Aorta (tissue), 5 donors: ENCODE measurements around the gene DNASE1L3. TPM values are rescaled to one million over a fixed set of nuclear protein-coding genes. Genes with fewer than 3 reads are reported as not detected.

Experiments used
- ATAC-seq: fragments of 200-7000 bp; cut with Tn5 transposase; one replicate; pipeline ENCODE4 v1.9.1; 2022; ENCODE audit warnings: moderate library complexity; ENCODE audit not compliant: low FRiP score
- DNase-seq, 2 donors: peaks; one replicate each; pipeline ENCODE4 v3.0.0-alpha.2; 2020
- H3K27ac ChIP-seq, 2 donors: one replicate each; pipeline ENCODE4 v1.5.1; 2013; ENCODE audit warnings: low read length in 2 of 2, mild to moderate bottlenecking in 2 of 2, moderate library complexity in 2 of 2, control low read depth in 1 of 2, inconsistent platforms in 1 of 2, low read depth in 1 of 2
- H3K27me3 ChIP-seq, 2 donors: one replicate each; pipeline ENCODE4 v1.6.1; 2013; ENCODE audit warnings: control low read depth in 1 of 2, low read length in 1 of 2, mild to moderate bottlenecking in 1 of 2, moderate library complexity in 1 of 2; ENCODE audit not compliant: insufficient read depth in 2 of 2, control insufficient read depth in 1 of 2
- H3K36me3 ChIP-seq, 2 donors: one replicate each; pipeline ENCODE4 v1.6.1; 2013; ENCODE audit warnings: control low read depth in 1 of 2, low read length in 1 of 2, mild to moderate bottlenecking in 1 of 2; ENCODE audit not compliant: insufficient read depth in 2 of 2, control insufficient read depth in 1 of 2
- H3K4me1 ChIP-seq, 2 donors: one replicate each; pipeline ENCODE4 v1.6.1; 2013; ENCODE audit warnings: low read length in 2 of 2, control low read depth in 1 of 2, mild to moderate bottlenecking in 1 of 2, moderate library complexity in 1 of 2; ENCODE audit not compliant: insufficient read depth in 2 of 2, control insufficient read depth in 1 of 2
- H3K4me3 ChIP-seq, 2 donors: one replicate each; pipeline ENCODE4 v1.5.1; 2013; ENCODE audit warnings: low read length in 2 of 2, control low read depth in 1 of 2, mild to moderate bottlenecking in 1 of 2
- H3K9me3 ChIP-seq: one replicate; pipeline ENCODE4 v1.6.1; 2013; ENCODE audit warnings: mild to moderate bottlenecking, low read length; ENCODE audit not compliant: control insufficient read depth
- WGBS, 2 donors: extraction: QIAGEN DNeasy Blood & Tissue Kit; methylation state at CpG; one replicate each; pipeline ENCODE4 v1.1.7; 2013; 5-methylcytosine and 5-hydroxymethylcytosine counted together
- intact Hi-C, 2 donors: fragments of 100-400 bp; cut with DNase I; formaldehyde crosslinking; loops; one replicate each; pipeline versions ENCODE4 v1.14.2 to v1.15.0; 2022
- polyA plus RNA-seq, 2 donors: library from polyadenylated mRNA; stranded (reverse); fragments of 200-250 nt; gene quantifications; one replicate each; pipeline ENCODE4 v1.2.3, GENCODE V29; 2013
- total RNA-seq, 2 donors: library from RNA; stranded (reverse); fragmentation: NEBNext Ultra II Directional; extraction: Animal tissue kit (Norgen Biotek cat#: 25700); gene quantifications; one replicate each; pipeline ENCODE4 v1.2.1, GENCODE V29; 2021
- donor health status: healthy with polysubstance abuse.
- donor health status: Bipolar disorder and iron deficiency.
- donor health status: DM: no; HTN: no; CAD: no.
- donor health status: DM: no; HTN: no; CAD: no.
- donor health status: DM: yes; HTN: yes; CAD: no.

The DNASE1L3 gene
- total and polyA plus RNA-seq, 4 donors, result 1.4 to 19.8 (median 5.7) TPM

DNA sequence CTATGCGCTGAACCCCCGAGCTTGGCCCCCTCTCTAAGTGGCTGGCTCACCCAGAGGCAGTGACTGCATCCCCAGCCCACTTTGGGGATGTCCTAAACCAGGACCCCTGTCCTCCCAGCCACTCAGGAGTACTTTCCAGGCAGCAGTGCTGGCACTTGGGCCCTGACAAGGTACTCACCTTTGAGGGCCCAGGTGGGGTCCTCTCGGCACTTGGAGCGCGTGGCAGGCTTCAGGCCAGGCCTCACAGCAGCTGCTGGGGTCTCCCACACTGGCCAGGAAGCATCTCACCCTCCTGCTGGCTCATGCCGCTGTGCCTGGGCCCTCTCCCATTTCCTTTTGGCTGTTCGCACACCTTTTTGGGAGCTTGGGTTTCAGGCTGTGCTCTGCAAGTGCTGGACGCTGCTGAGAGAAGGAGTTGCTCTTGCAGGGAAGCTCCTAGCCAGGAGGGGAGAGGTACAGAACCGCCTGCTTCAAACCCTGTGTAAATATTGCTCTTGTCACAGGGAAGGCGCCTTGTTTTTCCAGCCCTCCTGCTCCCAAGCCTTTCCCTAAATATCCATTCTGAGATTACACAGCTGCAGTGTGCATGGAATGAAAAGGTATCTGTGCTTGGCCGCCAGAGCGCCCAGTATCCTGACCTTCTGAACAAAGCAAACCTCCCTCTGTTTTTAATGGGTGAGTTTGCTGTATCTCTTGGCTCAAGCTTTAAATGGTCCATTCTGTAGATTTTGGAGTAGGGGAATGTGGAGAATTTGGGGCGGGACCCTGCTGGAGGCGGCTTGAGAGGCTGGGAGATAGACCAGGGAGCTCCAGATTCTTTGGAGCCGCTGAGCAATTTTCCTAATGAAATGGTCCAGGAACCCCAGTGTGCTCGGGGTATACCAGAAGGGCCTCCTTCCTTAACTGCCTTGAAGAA lies 45.6 kb downstream of the DNASE1L3 start:
- Histone ChIP-seq H3K36me3 (no peaks in the 10 kb centered on the region), H3K4me3 (no peak overlapping the region), H3K9me3 (no peaks in the 10 kb centered on the region), H3K27me3 (no peaks in the 10 kb centered on the region), H3K4me1 (peaks cover 0 to 9% of the 10 kb centered on the region in 2 donors), H3K27ac (peak overlapping the region; percentile 49 to 86)
- intact Hi-C loops, result loop anchor here in 1 of 2 donors (2.0 to 5.0 kb wide), 2 partner anchors 156 to 303 kb away; partner anchors contain the start of gene FLNB
- 17 to 20% methylated on average over 16 of the region's 16 CpGs for WGBS, 2 donors
- DNase-seq (peak in 1 of 2 donors; percentile 53), ATAC-seq (no peak)

DNA sequence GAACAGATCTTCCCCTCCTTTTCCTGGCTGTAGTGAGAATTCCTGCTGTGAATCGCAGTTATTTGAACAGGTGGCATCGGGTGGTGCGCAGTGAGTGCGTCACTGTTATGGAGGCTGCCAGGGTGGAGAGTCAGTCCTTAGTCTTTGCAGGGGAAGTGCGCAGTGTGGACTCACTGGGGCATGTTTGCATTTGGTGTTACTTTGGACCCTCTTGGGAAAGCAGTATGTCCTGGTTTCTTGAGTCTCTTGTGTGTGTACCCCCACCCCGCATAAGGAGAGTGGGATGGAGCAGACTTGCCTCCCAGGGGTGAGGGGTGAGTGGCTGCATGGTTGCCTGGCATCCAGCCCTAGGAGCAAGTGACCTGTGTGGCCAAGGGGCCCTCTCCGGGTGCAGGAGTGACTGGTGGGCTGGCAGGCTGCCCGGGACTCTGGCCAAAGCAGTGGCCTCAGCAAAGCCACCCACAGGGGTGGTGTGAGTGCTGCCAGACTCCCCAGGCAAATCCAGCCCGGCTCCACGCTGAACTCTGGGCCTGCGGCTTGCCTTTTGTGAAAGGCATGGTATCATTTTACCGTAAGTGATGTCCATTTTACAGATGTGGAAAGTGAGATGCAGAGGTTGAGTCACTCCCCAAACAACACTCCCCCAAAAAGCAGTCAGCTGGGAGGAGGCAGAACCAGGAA lies 46.4 kb downstream of the DNASE1L3 start:
- peak; percentile 84 to 90 for DNase-seq

DNA sequence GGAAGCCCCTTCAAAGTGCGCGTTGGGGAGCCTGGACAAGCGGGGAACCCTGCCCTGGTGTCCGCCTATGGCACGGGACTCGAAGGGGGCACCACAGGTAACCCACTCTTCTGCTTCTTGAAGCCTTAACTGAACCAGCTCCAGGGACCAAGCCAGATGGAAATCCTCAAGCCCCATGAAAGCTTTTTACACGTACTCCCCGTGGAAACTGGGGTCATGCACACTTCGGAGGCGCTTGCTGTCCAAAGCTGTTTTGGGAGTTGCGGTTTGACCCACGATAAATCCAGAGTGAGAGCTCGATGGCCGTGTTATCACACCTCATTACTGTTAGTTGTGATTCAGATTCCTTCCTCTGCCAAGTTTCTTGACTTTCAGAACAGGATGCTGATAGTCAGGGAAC lies 47.5 kb downstream of the DNASE1L3 start:
- 85 to 86% methylated on average over 14 of the region's 14 CpGs for WGBS, 2 donors
- H3K4me3 ChIP-seq, result no peak overlapping the region
- intact Hi-C loops, result loop anchor here in 1 of 2 donors (5.0 kb wide), 1 partner anchor 301 kb away; no protein-coding TSS in a partner anchor
- H3K27ac ChIP-seq, result no peak overlapping the region
- H3K9me3 ChIP-seq, result no peaks in the 10 kb centered on the region
- H3K27me3 ChIP-seq, result no peaks in the 10 kb centered on the region
- DNase-seq (no peak), ATAC-seq (no peak)
- H3K36me3 ChIP-seq, result no peaks in the 10 kb centered on the region
- H3K4me1 ChIP-seq, result peaks cover 0 to 9% of the 10 kb centered on the region in 2 donors

More for the DNA sequence above, 46.4 kb downstream of the DNASE1L3 start:
- peak; percentile 50 for ATAC-seq
- Histone ChIP-seq H3K4me1 (peaks cover 0 to 9% of the 10 kb centered on the region in 2 donors), H3K27ac (peak overlapping the region; percentile 18 to 86), H3K27me3 (no peaks in the 10 kb centered on the region), H3K36me3 (no peaks in the 10 kb centered on the region), H3K4me3 (no peak overlapping the region), H3K9me3 (no peaks in the 10 kb centered on the region)
- intact Hi-C loops, result loop anchor here in 1 of 2 donors (2.0 to 5.0 kb wide), 2 partner anchors 156 to 302 kb away; partner anchors contain the start of gene FLNB
- WGBS, 2 donors, result 48 to 50% methylated on average over 12 of the region's 12 CpGs

DNA sequence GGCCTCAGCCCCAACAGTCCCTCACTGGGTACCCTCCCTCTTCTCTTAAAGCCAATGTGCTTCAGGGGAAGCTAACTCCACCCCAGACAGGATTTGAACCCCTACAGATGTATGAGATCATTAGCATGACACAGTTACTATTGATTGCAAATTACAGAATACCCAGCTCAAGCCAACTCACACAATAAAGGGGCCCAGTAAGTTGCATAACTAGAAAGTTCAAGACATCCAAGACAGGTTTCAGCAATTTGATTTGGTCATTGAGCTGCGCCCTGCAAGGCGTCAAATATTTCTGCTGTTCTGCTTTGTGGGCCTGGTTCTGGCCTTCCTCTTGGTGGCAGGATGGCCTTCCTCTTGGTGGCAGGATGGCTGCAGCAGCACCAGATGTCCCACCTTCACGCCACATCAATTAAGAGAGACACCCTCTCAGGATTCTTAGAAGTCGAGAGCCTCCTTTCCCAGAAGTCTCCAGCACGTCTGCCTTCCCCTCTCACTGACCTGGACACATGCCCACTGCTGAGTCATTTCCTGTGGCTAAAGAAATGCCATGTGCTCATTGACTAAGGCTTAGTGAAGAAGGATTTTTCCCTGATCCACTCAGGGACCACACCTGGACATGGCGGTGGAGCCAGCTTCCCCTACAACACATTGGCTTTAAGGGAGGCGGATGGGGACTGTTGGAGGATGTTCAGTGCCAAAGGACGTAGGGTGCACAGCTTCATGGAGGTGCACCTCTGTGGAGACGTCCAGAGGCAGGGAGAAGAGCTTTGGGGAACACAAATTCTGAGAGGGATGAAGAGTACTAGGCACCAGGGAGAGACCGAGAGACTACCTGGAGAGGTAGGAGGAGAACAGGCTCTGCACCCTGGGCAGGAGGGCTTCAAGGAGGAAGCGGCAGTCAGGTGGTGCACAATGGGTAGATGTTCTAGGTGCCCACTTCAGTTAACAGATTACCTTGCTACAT lies 49.1 kb downstream of the DNASE1L3 start:
- ATAC-seq (peak; percentile 61), DNase-seq (peak; percentile 92)
- no peaks in the 10 kb centered on the region for H3K36me3 ChIP-seq
- H3K27ac ChIP-seq, result peak overlapping the region in 1 of 2 donors; percentile 67
- H3K4me3 ChIP-seq, result no peak overlapping the region
- 74 to 77% methylated on average over 11 of the region's 11 CpGs for WGBS, 2 donors
- peaks cover 0 to 6% of the 10 kb centered on the region in 2 donors for H3K4me1 ChIP-seq
- H3K27me3 ChIP-seq, result no peaks in the 10 kb centered on the region
- intact Hi-C loops, result loop anchor here in 1 of 2 donors (5.0 kb wide), 1 partner anchor 299 kb away; no protein-coding TSS in a partner anchor
- H3K9me3 ChIP-seq, result no peaks in the 10 kb centered on the region

DNA sequence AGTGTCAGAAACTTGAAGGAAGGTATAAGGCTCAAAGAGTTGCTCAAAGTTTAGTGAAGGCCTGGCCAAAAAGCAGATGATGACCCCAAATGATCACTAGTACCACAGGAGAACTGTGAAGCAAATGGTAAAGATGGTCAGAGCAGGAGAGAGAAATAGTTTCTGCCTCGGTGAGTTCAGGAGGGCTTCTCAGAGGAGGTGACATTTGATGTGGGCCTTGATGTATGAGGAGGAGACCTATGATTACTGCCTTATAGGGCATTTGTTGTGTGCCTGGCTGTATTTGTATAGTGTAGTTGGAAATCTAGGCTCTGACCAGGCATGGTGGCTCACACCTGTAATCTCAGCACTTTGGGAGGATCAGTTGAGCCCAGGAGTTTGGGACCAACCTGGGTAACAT lies 50.4 kb downstream of the DNASE1L3 start:
- no peaks in the 10 kb centered on the region for H3K9me3 ChIP-seq
- peaks cover 0 to 6% of the 10 kb centered on the region in 2 donors for H3K4me1 ChIP-seq
- WGBS, 2 donors, result 98 to 100% methylated on average over 1 of the region's 1 CpG

DNA sequence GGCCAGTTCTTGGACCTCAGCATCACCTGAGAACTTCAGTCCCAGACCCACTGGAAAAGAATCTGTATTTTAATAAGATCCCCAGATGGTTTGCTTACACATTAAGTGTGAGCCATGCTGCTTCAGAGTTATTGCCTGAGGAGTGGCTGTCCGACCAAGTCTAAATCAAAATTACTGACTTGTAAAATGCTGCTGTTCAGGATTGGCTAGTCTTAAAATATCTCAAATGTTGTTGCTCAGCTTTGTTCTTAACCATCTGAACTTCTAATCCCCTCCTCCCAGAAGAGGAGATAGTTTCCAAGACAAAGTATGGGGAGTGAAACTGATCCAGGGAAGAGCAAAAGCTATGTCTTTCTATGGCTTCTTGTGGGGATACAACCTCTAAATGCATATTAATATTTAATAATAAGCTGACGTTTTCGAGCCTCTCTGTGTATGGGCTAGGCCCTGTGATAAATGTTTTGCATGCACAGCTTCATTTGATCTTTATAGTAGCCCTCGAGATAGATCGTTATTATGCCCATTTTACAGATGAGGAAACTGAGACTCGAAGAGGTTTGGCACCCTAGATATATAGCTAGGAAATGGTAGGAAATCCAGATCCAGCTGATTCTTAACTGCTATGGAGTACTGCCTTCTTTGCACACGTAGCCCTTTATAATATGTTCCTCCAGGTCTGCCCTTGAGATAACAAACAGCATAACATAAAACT lies 52.2 kb downstream of the DNASE1L3 start:
- intact Hi-C loops, result loop anchor here in 1 of 2 donors (5.0 kb wide), 1 partner anchor 131 kb away; no protein-coding TSS in a partner anchor
- ATAC-seq (no peak), DNase-seq (no peak)
- no peaks in the 10 kb centered on the region for H3K4me1 ChIP-seq
- H3K9me3 ChIP-seq, result no peaks in the 10 kb centered on the region
- H3K36me3 ChIP-seq, result no peaks in the 10 kb centered on the region
- H3K4me3 ChIP-seq, result no peak overlapping the region
- H3K27ac ChIP-seq, result no peak overlapping the region
- H3K27me3 ChIP-seq, result no peaks in the 10 kb centered on the region
- WGBS, 2 donors, result 95% methylated on average over 7 of the region's 7 CpGs

More for the DNA sequence above, 50.4 kb downstream of the DNASE1L3 start:
- Histone ChIP-seq H3K36me3 (no peaks in the 10 kb centered on the region), H3K4me3 (no peak overlapping the region), H3K27me3 (no peaks in the 10 kb centered on the region), H3K27ac (no peak overlapping the region)
- no peak for ATAC-seq
- DNase-seq, result no peak
- intact Hi-C loops, result loop anchor here in 1 of 2 donors (5.0 kb wide), 1 partner anchor 298 kb away; no protein-coding TSS in a partner anchor

DNA sequence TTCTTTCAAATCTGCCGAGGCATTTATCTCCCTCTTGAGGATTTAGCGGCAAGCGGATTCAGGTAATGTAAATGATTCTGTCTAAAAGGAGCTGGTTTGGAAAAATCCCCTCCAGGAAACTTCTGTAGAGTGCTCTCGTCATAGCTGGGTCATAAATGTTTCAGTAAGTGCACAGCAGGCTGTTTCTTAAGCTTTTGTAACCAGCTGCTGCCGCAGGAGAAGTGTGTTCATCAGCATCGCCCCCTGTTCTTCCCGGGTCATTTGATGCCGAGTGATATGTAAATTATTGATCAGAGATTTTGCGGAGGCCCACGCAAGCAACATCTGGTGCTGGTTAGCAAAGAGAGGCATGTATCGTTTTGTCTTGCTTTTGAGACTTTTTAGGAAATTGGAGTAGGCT lies 53.1 kb downstream of the DNASE1L3 start:
- ATAC-seq (no peak), DNase-seq (no peak)
- WGBS, 2 donors, result 91% methylated on average over 11 of the region's 11 CpGs
- Histone ChIP-seq H3K4me3 (no peak overlapping the region), H3K27ac (no peak overlapping the region), H3K4me1 (no peaks in the 10 kb centered on the region), H3K27me3 (no peaks in the 10 kb centered on the region), H3K9me3 (no peaks in the 10 kb centered on the region), H3K36me3 (peaks cover 0 to 3% of the 10 kb centered on the region in 2 donors)
- intact Hi-C loops, result loop anchor here in 1 of 2 donors (5.0 kb wide), 1 partner anchor 130 kb away; no protein-coding TSS in a partner anchor
